ENCODE measurements around the gene OSBPL10. TPM values are rescaled to one million over a fixed set of nuclear protein-coding genes. Genes with fewer than 3 reads are reported as not detected.

The OSBPL10 gene
- total RNA-seq, 1 donor from 2014 or later, result 45.4 TPM

DNA sequence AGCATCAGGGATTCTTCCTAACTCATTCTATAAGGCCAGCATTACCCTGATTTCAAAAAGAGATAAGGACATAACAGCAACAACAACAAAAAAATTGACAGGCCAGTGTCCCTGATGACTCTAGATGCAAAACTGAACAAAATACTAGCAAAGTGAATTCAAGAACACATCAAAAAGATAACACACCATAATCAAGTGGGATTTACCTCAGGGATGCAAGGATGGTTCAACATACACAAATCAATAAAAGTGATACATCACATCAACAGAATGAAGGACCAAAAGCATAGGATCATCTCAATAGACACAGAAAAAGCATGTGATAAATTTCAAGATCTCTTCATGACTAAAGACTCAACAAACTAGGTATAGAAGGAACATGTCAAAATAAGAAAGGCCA is 328.8 kb downstream of the OSBPL10 start:
- TF ChIP-seq, protein P1, sequence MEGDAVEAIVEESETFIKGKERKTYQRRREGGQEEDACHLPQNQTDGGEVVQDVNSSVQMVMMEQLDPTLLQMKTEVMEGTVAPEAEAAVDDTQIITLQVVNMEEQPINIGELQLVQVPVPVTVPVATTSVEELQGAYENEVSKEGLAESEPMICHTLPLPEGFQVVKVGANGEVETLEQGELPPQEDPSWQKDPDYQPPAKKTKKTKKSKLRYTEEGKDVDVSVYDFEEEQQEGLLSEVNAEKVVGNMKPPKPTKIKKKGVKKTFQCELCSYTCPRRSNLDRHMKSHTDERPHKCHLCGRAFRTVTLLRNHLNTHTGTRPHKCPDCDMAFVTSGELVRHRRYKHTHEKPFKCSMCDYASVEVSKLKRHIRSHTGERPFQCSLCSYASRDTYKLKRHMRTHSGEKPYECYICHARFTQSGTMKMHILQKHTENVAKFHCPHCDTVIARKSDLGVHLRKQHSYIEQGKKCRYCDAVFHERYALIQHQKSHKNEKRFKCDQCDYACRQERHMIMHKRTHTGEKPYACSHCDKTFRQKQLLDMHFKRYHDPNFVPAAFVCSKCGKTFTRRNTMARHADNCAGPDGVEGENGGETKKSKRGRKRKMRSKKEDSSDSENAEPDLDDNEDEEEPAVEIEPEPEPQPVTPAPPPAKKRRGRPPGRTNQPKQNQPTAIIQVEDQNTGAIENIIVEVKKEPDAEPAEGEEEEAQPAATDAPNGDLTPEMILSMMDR (IDR thresholded peaks at IDR 0.05), result no peak
- peaks cover 83% of the 10 kb centered on the region for H3K9me3 Mint-ChIP-seq (ENCODE audit: low read depth)
- no peak for DNase-seq (ENCODE audit: low spot score)
- no peaks in the 10 kb centered on the region for H3K4me1 Mint-ChIP-seq (ENCODE audit: low read depth)
- H3K27ac Mint-ChIP-seq (ENCODE audit: unreplicated experiment), result no peak overlapping the region
- H3K27me3 Mint-ChIP-seq (ENCODE audit: low read depth), result no peaks in the 10 kb centered on the region
- H3K4me3 Mint-ChIP-seq (ENCODE audit: unreplicated experiment), result no peak overlapping the region
- peaks cover 78% of the 10 kb centered on the region for H3K36me3 Mint-ChIP-seq (ENCODE audit: low read depth)

DNA sequence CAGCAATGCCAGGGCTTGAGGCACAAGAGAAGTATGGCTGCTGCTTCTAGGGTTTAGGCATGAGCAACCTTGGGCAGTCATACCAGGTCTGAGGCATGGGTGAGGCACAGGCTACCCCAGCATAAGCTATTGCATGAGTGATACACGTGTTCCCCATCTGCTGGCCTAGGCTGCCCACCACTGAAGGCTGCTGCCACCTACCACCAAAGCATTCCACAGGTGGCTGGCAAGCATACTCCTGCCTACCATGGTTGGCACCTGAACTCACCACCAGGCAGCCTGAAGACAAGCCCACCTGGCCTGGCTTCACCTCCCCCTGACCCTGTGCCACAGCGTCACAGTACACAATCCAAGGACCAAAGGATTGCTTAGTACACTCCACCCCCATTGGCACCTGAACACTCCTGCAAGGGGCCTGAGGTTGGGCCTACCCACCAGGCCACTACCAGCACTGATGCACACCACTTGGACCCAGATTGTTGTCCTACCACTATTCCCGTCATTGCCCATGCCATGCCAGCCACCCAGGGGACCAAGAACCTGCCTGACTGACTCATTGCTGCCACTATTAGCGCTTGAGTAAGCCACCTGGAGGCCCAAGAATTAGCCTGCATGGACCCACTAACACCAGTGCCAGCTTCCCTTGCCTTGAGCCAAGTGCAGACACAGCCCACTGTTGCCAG is 332.6 kb downstream of the OSBPL10 start:
- H3K9me3 Mint-ChIP-seq (ENCODE audit: low read depth), result peaks cover 54% of the 10 kb centered on the region

DNA sequence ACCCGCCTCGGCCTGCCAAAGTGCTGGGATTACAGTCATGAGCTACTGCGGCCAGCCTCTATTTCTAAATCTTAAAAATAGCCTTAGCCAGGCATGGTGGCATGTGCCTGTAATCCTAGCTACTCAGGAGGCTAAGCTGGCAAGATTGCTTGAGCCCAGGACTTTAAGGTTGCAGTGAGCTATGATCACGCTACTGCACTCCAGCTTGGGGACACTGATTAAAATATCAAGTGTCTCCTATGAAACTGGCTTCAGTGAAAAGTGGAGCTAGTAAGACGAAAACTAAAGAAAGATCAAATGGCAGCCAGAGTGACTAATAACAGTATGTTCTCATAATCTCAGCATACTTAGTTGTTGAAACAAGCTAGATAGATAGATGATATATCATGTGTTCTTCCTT is 335.8 kb downstream of the OSBPL10 start:
- Mint-ChIP-seq H3K4me1 (ENCODE audit: low read depth) (no peaks in the 10 kb centered on the region), H3K4me3 (ENCODE audit: unreplicated experiment) (no peak overlapping the region), H3K27me3 (ENCODE audit: low read depth) (no peaks in the 10 kb centered on the region), H3K9me3 (ENCODE audit: low read depth) (peaks cover 26% of the 10 kb centered on the region), H3K36me3 (ENCODE audit: low read depth) (peaks cover 41% of the 10 kb centered on the region), H3K27ac (ENCODE audit: unreplicated experiment) (no peak overlapping the region)
- no peak for DNase-seq (ENCODE audit: low spot score)
- TF ChIP-seq, protein P1 (IDR thresholded peaks at IDR 0.05), result no peak

More for the DNA sequence above, 332.6 kb downstream of the OSBPL10 start:
- Mint-ChIP-seq H3K27me3 (ENCODE audit: low read depth) (no peaks in the 10 kb centered on the region), H3K36me3 (ENCODE audit: low read depth) (peaks cover 67% of the 10 kb centered on the region), H3K4me3 (ENCODE audit: unreplicated experiment) (no peak overlapping the region), H3K4me1 (ENCODE audit: low read depth) (no peaks in the 10 kb centered on the region), H3K27ac (ENCODE audit: unreplicated experiment) (no peak overlapping the region)
- no peak for DNase-seq (ENCODE audit: low spot score)
- TF ChIP-seq, protein P1 (IDR thresholded peaks at IDR 0.05), result no peak

DNA sequence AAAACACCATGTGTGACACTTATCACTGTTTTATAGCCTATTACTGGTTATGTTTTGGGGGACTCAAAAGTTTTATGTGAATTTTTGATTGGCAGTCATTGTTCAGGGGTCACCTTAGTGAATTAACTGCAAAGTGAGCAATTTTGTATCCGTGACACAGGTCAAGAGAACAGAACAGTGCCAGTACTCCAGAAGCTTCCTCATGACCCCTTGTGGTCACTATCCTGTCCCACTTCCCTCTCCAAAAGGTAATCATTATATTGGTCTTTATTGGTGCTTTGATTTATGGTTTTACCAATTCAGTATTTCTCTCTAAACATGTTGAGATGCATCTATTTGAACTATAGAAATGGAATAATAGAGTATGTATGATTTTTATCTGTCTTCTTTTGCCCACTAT is 341.2 kb downstream of the OSBPL10 start:
- Mint-ChIP-seq H3K4me1 (ENCODE audit: low read depth) (peaks cover 12% of the 10 kb centered on the region), H3K27me3 (ENCODE audit: low read depth) (no peaks in the 10 kb centered on the region), H3K9me3 (ENCODE audit: low read depth) (no peaks in the 10 kb centered on the region), H3K27ac (ENCODE audit: unreplicated experiment) (no peak overlapping the region), H3K36me3 (ENCODE audit: low read depth) (no peaks in the 10 kb centered on the region), H3K4me3 (ENCODE audit: unreplicated experiment) (no peak overlapping the region)
- TF ChIP-seq, protein P1 (IDR thresholded peaks at IDR 0.05), result no peak
- DNase-seq (ENCODE audit: low spot score), result no peak

DNA sequence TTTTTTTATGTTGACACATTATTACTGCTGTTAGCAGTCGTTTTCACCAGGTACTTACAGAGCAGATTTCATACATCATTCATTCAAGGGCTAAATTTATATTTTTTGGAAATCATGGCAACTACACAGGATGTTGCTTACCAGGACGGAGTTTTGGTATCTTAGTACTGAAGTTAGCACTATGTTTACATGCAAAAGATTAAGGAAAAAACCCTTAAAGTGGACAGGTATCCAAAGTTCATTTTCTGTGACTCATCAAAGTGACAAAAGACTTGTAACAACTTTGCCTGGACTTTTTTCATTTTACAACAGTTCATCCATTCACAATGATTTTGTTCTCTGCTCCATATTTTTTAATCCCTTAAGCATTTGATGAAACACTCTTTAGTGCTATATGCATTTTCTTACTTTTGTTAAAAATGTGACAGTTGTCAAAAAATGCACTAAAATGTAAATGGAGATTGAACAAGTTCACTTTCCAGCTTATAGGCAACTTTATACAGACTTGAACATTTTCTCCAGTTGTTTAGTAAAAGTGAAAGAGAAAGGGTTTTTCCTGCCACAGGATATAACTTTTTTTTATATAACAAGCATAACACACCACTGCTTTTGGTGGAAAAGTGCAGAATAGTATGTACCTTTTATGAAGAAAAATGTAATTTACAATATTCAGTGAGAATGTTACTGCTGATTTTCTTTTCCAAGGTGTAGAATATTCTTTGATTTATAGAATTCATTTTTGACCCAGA is 344.2 kb downstream of the OSBPL10 start:
- no peaks in the 10 kb centered on the region for H3K9me3 Mint-ChIP-seq (ENCODE audit: low read depth)
- peaks cover 21% of the 10 kb centered on the region for H3K4me1 Mint-ChIP-seq (ENCODE audit: low read depth)
- H3K27me3 Mint-ChIP-seq (ENCODE audit: low read depth), result no peaks in the 10 kb centered on the region

More for the DNA sequence above, 344.2 kb downstream of the OSBPL10 start:
- no peak overlapping the region for H3K27ac Mint-ChIP-seq (ENCODE audit: unreplicated experiment)
- DNase-seq (ENCODE audit: low spot score), result no peak
- no peak overlapping the region for H3K4me3 Mint-ChIP-seq (ENCODE audit: unreplicated experiment)
- TF ChIP-seq, protein P1 (IDR thresholded peaks at IDR 0.05), result no peak
- peaks cover 6% of the 10 kb centered on the region for H3K36me3 Mint-ChIP-seq (ENCODE audit: low read depth)
